RWPE1 (cell line): Measurements from ENCODE around the gene ERBB2.
"Not testable (repeated sequence)": the region's sequence is repeated elsewhere in the genome, so short reads cannot be mapped to it uniquely, and the experiment has no call there.

Experiments used
- CTCF ChIA-PET: fragments of 350-600 bp; sonication (Branson Sonifier 250); formaldehyde crosslinking; extraction: SDS; loops from one replicate; lab custom pipeline; 2021; lab: Yijun Ruan, JAX
- POLR2A ChIA-PET: fragments of 400-600 bp; formaldehyde crosslinking; extraction: SDS; loops from one replicate; lab custom pipeline; 2020; ENCODE audit warnings: antibody characterized with exemption; ENCODE audit not compliant: low non-redundant PET; lab: Yijun Ruan, JAX
- DNase-seq: peaks from one replicate; pipeline ENCODE4 v3.0.0; 2012; ENCODE audit warnings: low spot score
- H3K27ac ChIP-seq: fragments of 450-650 bp; 2 replicates; pipeline ENCODE4 v1.5.1; 2017
- TF ChIP-seq, protein P1 (sequence below): fragments of 450-650 bp; conservative IDR thresholded peaks from 2 replicates; pipeline ENCODE4 v1.5.1; 2017; ENCODE audit warnings: low read depth, mild to moderate bottlenecking

The ERBB2 gene

DNA sequence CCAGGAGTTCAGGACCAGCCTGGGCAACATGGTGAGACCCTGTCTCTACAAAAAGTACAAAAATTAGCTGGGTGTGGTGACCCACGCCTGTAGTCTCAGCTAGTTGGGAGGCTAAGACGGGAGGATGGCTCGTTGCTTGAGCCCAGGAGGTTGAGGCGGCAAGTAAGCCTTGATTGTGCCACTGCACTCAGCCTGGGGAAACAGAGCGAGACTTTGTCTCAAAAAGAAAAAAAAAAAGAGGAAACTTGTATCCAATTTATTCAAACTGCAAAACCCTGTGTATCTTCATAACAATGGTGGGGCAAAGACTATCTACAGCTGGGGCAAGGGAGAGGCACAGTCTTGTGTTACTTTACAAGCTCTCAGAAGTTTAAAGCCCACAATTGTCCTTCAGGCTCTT is 59.3 kb downstream of the ERBB2 start:
- POLR2A ChIA-PET: no interaction called here
- no peak for DNase-seq
- TF ChIP-seq, protein P1, sequence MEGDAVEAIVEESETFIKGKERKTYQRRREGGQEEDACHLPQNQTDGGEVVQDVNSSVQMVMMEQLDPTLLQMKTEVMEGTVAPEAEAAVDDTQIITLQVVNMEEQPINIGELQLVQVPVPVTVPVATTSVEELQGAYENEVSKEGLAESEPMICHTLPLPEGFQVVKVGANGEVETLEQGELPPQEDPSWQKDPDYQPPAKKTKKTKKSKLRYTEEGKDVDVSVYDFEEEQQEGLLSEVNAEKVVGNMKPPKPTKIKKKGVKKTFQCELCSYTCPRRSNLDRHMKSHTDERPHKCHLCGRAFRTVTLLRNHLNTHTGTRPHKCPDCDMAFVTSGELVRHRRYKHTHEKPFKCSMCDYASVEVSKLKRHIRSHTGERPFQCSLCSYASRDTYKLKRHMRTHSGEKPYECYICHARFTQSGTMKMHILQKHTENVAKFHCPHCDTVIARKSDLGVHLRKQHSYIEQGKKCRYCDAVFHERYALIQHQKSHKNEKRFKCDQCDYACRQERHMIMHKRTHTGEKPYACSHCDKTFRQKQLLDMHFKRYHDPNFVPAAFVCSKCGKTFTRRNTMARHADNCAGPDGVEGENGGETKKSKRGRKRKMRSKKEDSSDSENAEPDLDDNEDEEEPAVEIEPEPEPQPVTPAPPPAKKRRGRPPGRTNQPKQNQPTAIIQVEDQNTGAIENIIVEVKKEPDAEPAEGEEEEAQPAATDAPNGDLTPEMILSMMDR: no peak
- CTCF ChIA-PET: interaction anchor here (0.6 to 1.5 kb wide), 4 partner anchors 28 to 137 kb away, joined by 3 to 8 read pairs (median 4); no protein-coding TSS in a partner anchor
- H3K27ac ChIP-seq: no peak overlapping the region

DNA sequence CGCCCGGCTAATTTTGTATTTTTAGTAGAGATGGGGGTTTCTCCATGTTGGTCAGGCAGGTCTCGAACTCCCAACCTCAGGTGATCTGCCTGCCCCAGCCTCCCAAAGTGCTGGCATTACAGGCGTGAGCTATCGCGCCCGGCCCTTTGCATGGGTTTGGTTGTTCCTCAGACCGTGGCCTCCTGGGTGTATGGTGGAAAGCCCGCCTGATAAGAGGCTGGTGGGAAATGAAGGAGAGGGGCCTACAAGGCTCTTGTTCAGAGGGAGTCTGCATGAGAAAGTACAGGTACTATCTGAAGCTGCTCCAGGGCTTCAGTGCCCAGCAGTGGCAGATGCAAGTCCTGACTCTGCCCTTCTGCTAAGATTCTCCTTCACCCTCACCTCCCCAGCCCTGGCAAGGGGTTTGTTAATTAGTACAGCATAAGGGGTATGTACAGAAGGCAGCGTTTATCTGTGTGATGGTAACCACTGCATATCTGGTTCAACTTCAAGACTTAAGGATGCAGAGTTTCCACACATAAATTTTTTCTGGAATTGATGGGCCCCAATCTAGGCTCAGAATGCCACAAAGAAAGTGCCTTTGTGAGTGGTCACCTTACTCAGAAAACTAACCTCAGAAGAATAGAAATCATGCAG is 62.1 kb downstream of the ERBB2 start:
- TF ChIP-seq, protein P1: no peak
- DNase-seq: no peak
- ChIA-PET POLR2A (no interaction called here), CTCF (interaction anchor here (1.0 kb wide), 1 partner anchor 139 kb away, joined by 5 read pairs; no protein-coding TSS in a partner anchor)
- no peak overlapping the region for H3K27ac ChIP-seq

DNA sequence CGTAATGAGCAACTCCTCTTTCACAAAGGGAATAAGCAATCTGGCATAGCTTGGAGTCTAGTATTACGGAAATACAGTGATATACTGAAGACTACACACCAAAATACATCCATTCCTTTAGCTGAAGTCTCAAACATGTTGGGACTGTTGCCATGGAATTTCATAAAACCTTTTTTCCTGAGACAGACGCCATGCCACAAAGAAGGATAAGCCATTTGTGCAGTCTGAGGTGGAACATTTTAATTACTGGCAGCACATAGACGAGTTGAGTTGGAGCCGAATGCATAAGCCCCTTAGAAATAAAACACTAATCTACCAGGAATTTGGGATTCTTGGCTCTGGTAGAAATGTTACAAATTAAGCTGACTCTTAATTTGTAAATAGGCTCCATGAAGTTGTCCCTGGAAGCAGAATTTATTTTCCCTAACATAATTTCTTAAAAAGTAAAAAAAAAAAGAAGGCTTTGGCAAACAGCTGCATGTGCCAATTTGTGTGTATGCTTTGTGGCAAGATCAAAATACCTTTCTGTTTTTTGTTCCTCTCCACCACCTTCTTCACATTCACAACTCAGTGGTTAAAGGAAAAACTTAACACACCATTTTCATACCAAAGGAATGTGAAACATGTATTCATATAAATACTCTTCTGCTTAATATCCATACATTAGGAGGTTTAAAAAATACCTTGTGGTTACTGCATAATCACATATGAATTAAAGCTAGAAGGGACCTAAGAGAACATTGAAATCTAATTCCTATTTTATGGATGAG is 63.4 kb downstream of the ERBB2 start:
- no peak for DNase-seq
- H3K27ac ChIP-seq: no peak overlapping the region
- TF ChIP-seq, protein P1: no peak
- CTCF ChIA-PET: interaction anchor here (0.6 kb wide), 1 partner anchor 142 kb away, joined by 3 read pairs; no protein-coding TSS in a partner anchor
- POLR2A ChIA-PET: no interaction called here

DNA sequence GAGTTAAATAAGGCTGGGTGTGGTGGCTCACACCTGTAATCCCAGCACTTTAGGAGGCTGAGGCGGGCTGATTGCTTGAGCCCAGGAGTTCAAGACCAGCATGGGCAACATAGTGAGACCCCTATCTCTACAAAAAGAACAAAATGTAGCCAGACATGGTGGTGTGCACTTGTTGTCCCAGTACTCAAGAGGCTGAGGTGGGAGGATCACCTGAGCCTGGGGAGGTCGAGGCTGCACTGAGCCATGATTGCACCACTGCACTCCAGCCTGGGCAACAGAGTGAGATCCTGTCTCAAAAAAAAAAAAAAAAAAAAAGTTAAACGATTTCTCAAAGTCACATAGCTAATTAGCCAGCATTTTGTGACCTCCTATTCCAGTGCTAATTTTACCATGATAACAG is 64.3 kb downstream of the ERBB2 start:
- CTCF ChIA-PET: interaction anchor here (0.6 to 0.8 kb wide), 2 partner anchors 22 to 328 kb away, joined by 3 to 6 read pairs; no protein-coding TSS in a partner anchor

DNA sequence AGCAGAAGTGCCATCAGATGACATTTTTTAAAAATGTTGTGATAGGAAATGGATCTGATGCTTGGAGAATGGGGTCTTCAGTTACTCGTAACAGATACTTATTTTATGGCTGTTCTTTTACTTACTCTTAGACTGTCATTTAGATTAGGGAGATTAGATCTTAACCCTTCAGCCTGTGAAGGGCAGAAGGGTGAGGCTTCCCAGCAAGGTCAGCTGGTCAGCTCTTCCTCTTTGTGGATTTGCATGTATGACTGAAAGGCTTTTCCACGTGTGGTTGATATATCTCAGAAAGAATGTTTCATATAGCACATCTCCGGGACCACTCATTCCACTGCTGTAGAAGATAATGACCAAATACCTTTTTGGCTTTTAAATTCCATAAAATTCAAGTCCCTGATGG is 65.3 kb downstream of the ERBB2 start:
- ChIA-PET CTCF (interaction anchor here (0.7 kb wide), 1 partner anchor 136 kb away, joined by 4 read pairs; no protein-coding TSS in a partner anchor), POLR2A (no interaction called here)

More for the DNA sequence above, 64.3 kb downstream of the ERBB2 start:
- POLR2A ChIA-PET, H3K27ac ChIP-seq, DNase-seq: not testable (repeated sequence)

DNA sequence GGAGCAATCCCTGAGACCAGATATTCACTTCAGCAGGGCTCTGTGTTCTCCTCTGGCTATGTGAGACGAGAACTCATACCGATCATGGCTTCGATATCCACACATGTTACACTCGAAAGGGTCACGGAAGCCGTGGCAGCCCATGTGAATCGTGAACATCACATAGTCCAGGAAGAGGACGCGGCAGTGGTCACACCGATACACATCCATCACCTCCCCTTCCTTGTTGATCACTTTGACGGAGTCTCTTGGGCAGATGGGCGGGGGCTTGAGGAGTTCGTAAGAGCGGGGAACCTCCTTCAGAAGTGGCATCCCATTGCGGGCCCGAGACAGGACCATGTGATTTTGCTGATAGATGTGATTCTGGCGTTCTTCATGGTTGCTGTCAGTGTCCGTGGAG is 65.9 kb downstream of the ERBB2 start:
- no peak overlapping the region for H3K27ac ChIP-seq

More for the DNA sequence above, 65.3 kb downstream of the ERBB2 start:
- TF ChIP-seq, protein P1: no peak
- no peak overlapping the region for H3K27ac ChIP-seq
- no peak for DNase-seq

More for the DNA sequence above, 65.9 kb downstream of the ERBB2 start:
- CTCF ChIA-PET: interaction anchor here (0.7 kb wide), 1 partner anchor 136 kb away, joined by 4 read pairs; no protein-coding TSS in a partner anchor
- TF ChIP-seq, protein P1: no peak
- POLR2A ChIA-PET: no interaction called here
- no peak for DNase-seq
